Hematopoietic multipotent progenitor cell treated with erythropoietin and hydrocortisone succinate and interleukin-3 and kit ligand, for 8 days (in vitro differentiated cells): ENCODE data around the gene ANTXRL.
"Not testable (repeated sequence)": the region's sequence is repeated elsewhere in the genome, so short reads cannot be mapped to it uniquely, and the experiment has no call there.

Experiments used
- DNase-seq: peaks from one replicate; pipeline ENCODE4 v3.0.0-alpha.2; 2015

Gene ANTXRL

GRCh38 chr10:46310143-46310514 is 23.3 kb downstream of the ANTXRL start:
- no peak for DNase-seq

GRCh38 chr10:46310851-46311250 is 24.1 kb downstream of the ANTXRL start:
- DNase-seq: no peak

DNA sequence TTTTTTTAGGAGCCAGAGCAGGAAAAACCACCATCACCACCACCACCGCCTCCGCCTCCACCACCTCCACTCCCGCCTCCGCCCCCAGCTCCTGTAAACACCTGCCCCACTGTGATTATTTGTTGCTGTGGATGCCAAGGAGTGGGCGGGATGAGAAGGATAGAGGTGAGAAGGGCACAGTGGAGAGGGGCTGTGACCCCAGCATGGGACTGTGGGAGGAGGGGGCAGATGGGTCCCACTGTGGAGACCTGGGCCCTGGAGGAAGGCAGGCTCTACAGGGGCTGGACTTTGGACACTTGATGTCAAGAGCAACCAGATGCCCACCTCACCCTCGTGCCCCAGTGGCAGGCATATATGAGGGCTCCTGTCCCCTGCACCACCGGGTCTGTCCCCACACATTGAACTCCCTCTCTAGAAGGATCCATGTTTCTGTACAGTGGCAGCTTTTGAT is 24.7 kb downstream of the ANTXRL start:
- no peak for DNase-seq

- DNase-seq: not testable (repeated sequence)
Measured at GRCh38 chr10:46311961-46312431, 25.2 kb downstream of the ANTXRL start.

DNA sequence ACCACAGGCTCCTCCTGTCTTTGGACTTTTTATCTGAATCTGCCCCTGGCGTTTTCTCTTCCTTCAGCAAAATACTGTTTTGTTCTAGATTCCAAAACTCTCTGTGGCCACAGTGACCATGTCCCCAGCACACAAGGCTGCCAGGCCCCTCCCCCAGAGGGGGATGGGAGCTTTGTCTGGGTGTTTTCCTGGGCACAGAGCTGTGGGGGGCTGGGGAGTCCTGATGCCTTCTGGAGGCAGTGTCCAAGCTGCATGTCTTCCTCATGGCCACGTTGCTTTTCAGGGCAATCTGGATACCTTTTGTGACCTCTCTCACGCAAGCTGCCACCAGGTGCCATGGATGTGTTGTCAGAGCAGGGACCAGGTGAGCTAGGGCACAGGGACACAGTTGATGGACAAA is 26.2 kb downstream of the ANTXRL start:
- DNase-seq: no peak

DNA sequence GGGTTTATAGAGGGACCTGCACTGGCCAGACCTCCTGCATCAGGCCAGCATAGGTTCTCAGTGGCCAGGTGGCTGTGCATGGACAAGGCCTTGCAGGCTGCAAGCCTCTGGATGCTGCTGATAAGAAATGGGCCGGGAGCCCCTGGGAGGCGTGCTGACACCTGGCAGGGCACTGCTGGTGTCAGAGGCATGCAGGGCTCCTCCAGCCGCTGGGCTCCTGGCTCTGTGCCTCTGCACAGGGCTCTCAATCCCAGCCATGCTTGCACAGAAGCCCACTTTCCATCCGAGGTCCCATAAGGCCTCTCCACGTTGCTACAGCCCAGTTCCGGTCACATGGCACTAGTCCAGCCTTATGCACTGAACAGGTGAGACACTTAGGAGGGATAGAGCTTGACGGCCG is 27.3 kb downstream of the ANTXRL start:
- DNase-seq: no peak

DNA sequence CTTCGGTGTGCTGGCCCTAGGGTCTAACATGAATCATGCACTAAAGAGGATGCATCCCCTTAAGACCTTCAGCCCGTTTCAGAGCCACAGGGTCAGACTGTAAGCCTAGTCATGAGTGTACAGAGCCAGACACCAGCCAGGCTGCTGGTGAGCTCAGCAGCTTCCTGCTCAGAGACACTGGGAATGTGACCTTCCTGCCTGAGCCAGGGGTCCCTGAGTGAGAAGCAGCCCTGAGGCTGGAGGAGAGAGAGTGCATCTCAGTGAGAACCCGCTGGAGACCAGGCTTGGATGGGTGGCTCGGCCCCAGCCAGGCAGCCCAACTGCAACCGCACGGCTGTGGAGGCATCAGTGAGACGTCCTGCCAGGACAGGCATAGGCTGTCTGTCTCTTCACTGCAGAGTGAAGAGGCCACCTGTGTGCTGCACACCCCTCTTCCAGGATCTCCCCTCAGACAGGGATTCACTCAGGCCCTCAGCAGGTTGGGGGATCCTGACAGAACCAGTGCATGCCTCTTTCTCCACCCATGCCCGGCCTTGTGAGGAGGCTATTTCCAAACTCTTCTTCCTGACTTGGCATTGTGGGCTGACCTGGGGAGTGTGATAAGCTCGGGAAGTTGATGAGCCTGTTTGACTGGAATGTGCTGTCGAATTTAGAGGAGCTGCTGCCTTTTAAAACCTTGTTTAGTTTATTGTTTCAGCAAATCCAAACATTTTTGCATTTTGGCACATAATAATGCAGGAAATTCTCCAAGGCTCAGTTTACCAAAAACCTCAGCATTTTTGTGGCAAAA is 28.5 kb downstream of the ANTXRL start:
- not testable (repeated sequence) for DNase-seq

- no peak for DNase-seq
Measured at GRCh38 chr10:46317370-46317769, 30.6 kb downstream of the ANTXRL start.

DNA sequence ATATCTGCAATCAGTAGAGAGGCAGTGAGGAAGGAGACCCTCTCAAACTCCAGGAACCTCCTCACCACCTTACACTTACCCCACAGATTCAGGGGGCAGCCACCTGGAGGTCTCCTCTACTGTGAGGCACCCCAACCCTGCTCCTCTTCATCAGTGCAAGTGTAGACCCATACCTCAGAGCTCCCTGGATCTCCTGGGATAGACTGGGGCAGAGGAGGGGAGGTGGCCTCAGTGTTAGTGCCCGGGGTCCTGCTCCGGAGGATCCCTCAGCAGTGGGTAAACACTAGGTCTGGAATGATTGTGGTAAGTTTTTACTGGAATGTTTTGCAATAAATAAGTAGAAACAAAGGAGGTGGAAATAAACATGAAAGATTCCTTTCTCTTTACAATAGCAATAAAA is 31.1 kb downstream of the ANTXRL start:
- no peak for DNase-seq

DNA sequence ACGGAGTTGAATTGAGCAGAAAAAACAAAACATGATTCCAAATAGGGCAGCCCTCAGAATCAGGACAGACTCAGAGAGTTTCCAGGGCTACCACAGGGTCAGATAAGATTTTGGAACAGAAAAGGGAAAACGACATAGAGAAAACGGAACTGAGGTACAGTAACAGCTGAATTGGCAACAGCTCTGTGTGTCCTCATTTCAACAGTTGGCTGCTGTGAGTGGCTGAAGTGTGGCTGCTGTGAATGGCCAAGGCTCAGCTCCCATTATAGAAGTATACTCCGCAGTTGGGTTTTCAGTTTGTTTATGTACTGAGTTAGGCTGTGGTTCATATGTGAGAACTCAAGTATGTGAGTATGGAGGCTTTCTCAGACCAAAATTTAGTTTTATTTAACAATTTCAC is 32.0 kb downstream of the ANTXRL start:
- no peak for DNase-seq

GRCh38 chr10:46319389-46319788 is 32.6 kb downstream of the ANTXRL start:
- no peak for DNase-seq

DNA sequence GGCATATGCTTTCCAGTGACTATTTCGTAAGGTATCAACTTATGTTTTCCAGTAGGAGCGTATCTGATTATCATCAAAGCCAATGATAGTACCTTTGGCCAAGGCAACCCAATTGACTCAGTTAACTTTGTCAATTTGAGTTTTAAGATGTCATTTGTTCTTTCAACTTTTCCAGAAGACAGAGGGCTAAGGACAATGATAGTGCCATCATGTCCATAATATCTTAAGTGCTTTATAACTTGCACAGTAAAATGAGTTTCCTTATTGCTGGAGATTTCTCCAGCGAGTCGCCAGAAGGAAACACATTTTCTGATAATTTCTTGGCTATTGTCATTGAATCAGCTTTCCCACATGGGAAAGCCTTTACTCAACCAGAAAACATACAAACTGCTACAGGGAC is 35.0 kb downstream of the ANTXRL start:
- DNase-seq: no peak

DNA sequence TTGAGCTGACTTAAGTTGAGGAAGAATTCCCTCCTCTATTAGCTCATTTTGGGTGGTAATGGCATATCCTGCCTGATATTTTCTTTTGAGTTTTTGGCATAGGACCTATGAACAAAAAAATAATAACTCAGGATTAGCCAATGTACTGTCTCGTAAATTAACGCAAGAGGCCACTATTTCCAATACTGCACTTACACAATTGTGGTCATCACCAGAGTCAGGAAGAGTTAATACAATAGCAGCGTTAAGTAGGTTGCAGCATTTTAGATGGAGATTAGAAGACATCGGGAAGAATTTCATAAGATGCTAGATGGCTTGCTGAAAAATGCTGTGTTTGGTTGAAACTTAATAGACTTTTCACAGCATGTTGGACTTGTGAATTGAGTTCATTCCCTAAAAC is 36.4 kb downstream of the ANTXRL start:
- DNase-seq: no peak

DNA sequence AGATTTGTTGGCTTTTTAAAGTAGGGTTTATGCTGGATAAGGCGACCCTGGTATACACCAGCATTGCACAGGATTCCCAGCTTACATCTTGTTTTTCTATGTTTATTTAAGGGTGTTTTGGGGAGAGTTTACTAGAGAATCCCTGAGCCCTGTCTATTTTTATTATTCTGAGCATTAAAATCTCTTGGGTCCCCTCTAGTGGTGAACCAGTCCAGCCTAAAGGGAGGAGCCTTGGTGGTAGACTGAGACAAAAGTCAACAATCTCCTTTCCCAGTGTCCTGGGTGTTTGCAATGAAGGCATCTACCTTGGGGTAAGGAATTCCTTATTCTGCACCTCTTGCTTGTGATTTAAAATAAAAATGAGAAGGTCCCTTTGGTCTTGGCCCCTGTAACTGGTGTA is 38.2 kb downstream of the ANTXRL start:
- DNase-seq: no peak

DNA sequence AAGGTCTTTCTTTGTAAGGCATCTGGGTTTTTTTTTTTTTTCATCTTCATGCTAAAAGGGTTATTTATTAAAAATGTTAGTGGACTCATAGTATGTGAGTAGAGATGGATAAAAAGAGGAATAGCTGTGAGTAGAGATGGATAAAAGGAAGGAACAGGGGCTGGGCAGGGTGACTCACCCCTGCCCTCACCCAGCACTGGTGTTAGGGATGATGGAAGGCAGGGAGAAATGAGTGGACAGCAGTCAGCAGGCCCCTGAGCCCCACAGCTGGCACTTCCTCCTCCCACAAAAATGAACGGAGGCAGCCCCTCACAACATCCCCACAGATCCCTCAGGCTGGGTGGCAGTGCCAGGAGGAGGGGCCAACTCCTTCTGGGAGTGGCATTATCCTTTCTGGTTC is 39.3 kb downstream of the ANTXRL start:
- DNase-seq: no peak

GRCh38 chr10:46326971-46327370 is 40.2 kb downstream of the ANTXRL start:
- no peak for DNase-seq

DNA sequence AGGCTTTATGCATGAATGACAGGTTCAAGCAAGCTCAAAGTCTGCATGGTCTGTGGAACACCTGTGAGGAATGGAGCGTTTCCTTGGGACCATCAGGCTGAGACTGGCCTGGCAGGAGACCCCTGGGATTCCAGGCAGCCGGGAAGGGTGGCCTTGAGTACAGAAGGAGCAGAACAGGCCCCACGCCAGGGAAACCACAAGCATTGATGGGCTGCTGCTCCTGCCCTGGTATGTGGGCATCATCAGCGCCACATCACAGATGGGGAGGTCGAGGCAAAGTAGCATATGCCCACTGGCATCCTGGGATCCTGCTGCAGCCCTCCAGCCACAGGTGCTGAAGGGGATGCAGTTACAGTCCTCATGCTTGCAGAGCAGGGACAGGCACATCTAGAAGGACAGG is 40.9 kb downstream of the ANTXRL start:
- DNase-seq: no peak

- DNase-seq: no peak
Measured at GRCh38 chr10:46328853-46329689, 42.3 kb downstream of the ANTXRL start.

- no peak for DNase-seq
Measured at GRCh38 chr10:46329690-46330016, 42.9 kb downstream of the ANTXRL start.

- DNase-seq: no peak
Measured at GRCh38 chr10:46330894-46331293, 44.1 kb downstream of the ANTXRL start.

- not testable (repeated sequence) for DNase-seq
Measured at GRCh38 chr10:46365484-46365883, 78.7 kb downstream of the ANTXRL start.

DNA sequence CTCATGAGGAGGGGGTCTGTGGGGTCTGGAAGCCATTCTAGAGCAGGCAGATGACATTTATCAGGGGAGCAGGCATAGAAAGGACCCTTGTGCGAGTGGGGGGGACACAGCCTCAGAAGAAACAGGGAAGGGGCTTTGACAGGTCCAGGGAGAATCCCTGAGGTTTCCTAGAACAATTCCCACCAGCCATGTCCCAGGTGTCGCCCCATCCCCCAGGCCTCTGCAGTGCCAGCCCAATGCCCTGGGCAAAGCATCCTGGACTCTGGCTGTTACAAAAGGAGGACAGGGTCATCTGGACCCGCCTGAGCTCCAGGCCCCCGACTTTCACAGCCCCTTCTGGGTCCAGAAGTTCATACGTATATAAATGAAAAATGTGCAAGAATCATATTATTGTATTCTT is 80.4 kb downstream of the ANTXRL start:
- DNase-seq: not testable (repeated sequence)

DNA sequence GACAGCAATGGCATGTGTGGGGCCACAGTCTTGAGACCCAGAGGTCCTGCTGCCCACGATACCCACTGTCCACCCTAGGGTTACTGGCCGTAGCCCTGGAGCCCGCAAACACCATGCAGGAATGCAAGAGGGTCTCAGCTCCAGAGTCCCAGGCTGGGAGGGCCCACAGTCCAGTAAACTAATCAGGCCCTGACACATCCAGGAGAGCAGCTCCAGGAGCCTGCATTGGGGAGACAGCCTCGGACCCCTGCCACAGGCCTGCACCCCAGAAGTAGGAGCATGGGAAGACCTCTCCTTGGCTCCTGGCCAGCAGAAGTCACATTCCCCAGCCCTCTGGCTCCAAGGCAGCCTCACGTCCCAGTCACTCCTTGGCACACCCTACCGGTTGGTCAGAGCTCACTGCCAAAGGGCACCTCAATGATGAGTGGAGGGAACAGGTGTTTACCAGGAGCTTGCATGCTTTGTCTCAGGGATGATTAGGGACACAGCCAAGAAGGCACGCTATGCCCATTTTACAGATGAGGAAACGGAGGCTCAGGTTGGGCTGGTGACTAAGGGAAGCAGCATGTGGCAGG is 81.0 kb downstream of the ANTXRL start:
- DNase-seq: not testable (repeated sequence)

DNA sequence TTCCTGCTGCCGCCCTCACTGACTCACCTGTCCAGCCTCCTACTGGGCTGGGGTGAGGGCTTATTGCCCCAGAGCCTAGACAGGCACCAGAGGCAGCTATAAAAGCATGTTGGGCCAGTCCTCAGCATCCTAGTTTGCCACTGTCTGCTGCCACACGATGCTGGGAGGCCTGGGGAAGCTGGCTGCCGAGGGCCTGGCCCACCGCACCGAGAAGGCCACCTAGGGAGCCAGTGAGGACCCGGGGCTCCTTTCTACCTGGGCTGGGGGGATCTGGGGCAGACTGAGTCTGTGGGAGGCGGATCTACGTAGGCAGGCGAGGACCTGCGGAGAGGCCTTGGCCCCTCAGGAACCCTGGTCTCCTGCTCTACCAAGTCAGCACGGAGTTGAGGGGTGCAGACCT is 82.2 kb downstream of the ANTXRL start:
- not testable (repeated sequence) for DNase-seq
